Nephron progenitor cell (in vitro differentiated cells): ENCODE results near the gene NFATC3.

Source experiments
- DNase-seq: peaks from one replicate; pipeline ENCODE4 v3.0.0; 2021
- H3K27ac Mint-ChIP-seq: 2 replicates; pipeline ENCODE4 v1.8.0; 2021; ENCODE audit warnings: mild to moderate bottlenecking, moderate library complexity, mixed read lengths
- H3K27me3 Mint-ChIP-seq: 2 replicates; pipeline ENCODE4 v1.8.0; 2021; ENCODE audit warnings: mild to moderate bottlenecking, low read depth, mixed read lengths; ENCODE audit not compliant: poor library complexity
- H3K36me3 Mint-ChIP-seq: 2 replicates; pipeline ENCODE4 v1.8.0; 2021; ENCODE audit warnings: low read depth, mixed read lengths
- H3K4me1 Mint-ChIP-seq: 2 replicates; pipeline ENCODE4 v1.8.0; 2021; ENCODE audit warnings: mixed read lengths
- H3K4me3 Mint-ChIP-seq: 2 replicates; pipeline ENCODE4 v1.8.0; 2021; ENCODE audit warnings: mild to moderate bottlenecking, moderate library complexity, mixed read lengths
- H3K9me3 Mint-ChIP-seq: 2 replicates; pipeline ENCODE4 v1.8.0; 2021; ENCODE audit warnings: mild to moderate bottlenecking, moderate library complexity, mixed read lengths
- CTCF ChIP-seq: fragments of 200-600 bp; sonication (generic); IDR thresholded peaks from 2 replicates; pipeline ENCODE4 v1.5.0; 2021; ENCODE audit warnings: antibody characterized with exemption

Gene NFATC3

GRCh38 chr16:68227850-68228553 lies 142.8 kb downstream of the NFATC3 start:
- no peak for DNase-seq
- peak overlapping the region; percentile 69 for H3K27ac Mint-ChIP-seq
- H3K27me3 Mint-ChIP-seq, result peaks cover 13% of the 10 kb centered on the region
- no peaks in the 10 kb centered on the region for H3K9me3 Mint-ChIP-seq
- no peaks in the 10 kb centered on the region for H3K36me3 Mint-ChIP-seq
- no peak for TF ChIP-seq CTCF
- peaks cover 22% of the 10 kb centered on the region for H3K4me1 Mint-ChIP-seq
- no peak overlapping the region for H3K4me3 Mint-ChIP-seq

- no peak overlapping the region for H3K4me3 Mint-ChIP-seq
- no peaks in the 10 kb centered on the region for H3K9me3 Mint-ChIP-seq
- DNase-seq, result no peak
- no peaks in the 10 kb centered on the region for H3K36me3 Mint-ChIP-seq
- H3K4me1 Mint-ChIP-seq, result peaks cover 27% of the 10 kb centered on the region
- peaks cover 19% of the 10 kb centered on the region for H3K27me3 Mint-ChIP-seq
- TF ChIP-seq CTCF, result no peak
- peak overlapping the region; percentile 66 for H3K27ac Mint-ChIP-seq
These were observed 143.5 kb downstream of the NFATC3 start for GRCh38 chr16:68228652-68229051.

- Mint-ChIP-seq H3K36me3 (no peaks in the 10 kb centered on the region), H3K9me3 (no peaks in the 10 kb centered on the region), H3K27me3 (peaks cover 29% of the 10 kb centered on the region), H3K4me3 (no peak overlapping the region), H3K4me1 (peaks cover 34% of the 10 kb centered on the region), H3K27ac (no peak overlapping the region)
- DNase-seq, result peak; percentile 59
- peak; percentile 83 for TF ChIP-seq CTCF
These were observed 144.4 kb downstream of the NFATC3 start for GRCh38 chr16:68229431-68230175.

GRCh38 chr16:68230176-68230571 lies 145.0 kb downstream of the NFATC3 start:
- Mint-ChIP-seq H3K9me3 (no peaks in the 10 kb centered on the region), H3K4me1 (peaks cover 40% of the 10 kb centered on the region), H3K27me3 (peaks cover 35% of the 10 kb centered on the region), H3K27ac (no peak overlapping the region), H3K36me3 (no peaks in the 10 kb centered on the region), H3K4me3 (no peak overlapping the region)
- DNase-seq, result no peak
- TF ChIP-seq CTCF, result no peak

- Mint-ChIP-seq H3K4me1 (peaks cover 41% of the 10 kb centered on the region), H3K27me3 (peaks cover 42% of the 10 kb centered on the region), H3K36me3 (no peaks in the 10 kb centered on the region), H3K4me3 (no peak overlapping the region), H3K27ac (no peak overlapping the region), H3K9me3 (no peaks in the 10 kb centered on the region)
- DNase-seq, result no peak
- no peak for TF ChIP-seq CTCF
These were observed 145.8 kb downstream of the NFATC3 start for GRCh38 chr16:68230956-68231355.
